Omental fat pad (tissue), 4 donors: ENCODE results near the gene CATSPER3. TPM values are rescaled to one million over a fixed set of nuclear protein-coding genes. Genes with fewer than 3 reads are reported as not detected.

Source experiments
- ATAC-seq: fragments of 150-250 bp; one replicate; pipeline ENCODE4 v1.9.1; 2016; ENCODE audit warnings: mild to moderate bottlenecking, moderate library complexity; ENCODE audit not compliant: low FRiP score
- DNase-seq: peaks from one replicate; pipeline ENCODE4 v3.0.0-alpha.2; 2019; ENCODE audit warnings: low spot score
- total RNA-seq, 4 donors: library from RNA; depleted of rRNA; stranded (reverse); fragments of >200 nt; gene quantifications; one replicate each; pipeline ENCODE4 v1.1.0, GENCODE V29; 2016
- TF ChIP-seq, protein P1 (sequence below), 3 donors: fragments of 450-650 bp; IDR thresholded peaks; one replicate each; pipeline ENCODE4 v1.5.1; 2016 to 2017; ENCODE audit warnings: antibody characterized with exemption in 3 of 3, mild to moderate bottlenecking in 3 of 3, moderate library complexity in 2 of 3

Gene CATSPER3
- total RNA-seq, 4 donors from 2014 or later = 0.46 to 0.48 TPM; not detected in 2

DNA sequence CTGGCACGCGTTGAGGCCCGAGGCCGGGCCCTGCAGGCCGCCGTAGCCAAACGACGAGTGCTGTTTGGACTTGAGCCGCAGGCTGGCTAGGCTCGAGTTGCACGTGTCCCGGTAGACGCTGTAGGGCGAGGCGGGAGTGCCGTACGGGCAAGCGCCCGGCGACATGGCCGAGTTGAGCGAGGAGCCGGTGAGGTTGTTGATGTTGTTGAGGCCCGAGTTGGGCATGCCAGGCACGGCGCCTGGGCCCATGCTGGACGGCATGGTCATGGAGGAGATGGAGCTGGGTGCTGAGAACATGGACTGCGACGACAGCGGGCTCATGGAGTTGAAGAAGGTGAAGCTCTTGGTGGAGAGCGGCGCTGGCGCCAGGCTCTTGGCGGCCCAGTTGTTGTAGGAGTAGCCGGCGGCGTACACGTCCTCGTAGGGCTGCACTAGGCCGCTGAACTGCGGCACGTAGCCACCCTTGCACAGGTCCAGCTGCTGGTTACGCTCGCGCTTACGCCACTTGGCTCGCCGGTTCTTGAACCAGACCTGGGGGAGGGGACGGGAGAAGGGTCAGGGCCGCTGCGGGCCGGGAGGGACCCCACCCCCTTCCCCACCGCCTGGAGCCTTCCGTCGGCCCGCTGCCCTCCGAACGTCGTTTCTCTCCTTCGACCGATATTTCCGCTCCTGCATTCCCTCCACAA lies 61.2 kb downstream of the CATSPER3 start:
- ATAC-seq = no peak
- DNase-seq = no peak
- TF ChIP-seq, protein P1, sequence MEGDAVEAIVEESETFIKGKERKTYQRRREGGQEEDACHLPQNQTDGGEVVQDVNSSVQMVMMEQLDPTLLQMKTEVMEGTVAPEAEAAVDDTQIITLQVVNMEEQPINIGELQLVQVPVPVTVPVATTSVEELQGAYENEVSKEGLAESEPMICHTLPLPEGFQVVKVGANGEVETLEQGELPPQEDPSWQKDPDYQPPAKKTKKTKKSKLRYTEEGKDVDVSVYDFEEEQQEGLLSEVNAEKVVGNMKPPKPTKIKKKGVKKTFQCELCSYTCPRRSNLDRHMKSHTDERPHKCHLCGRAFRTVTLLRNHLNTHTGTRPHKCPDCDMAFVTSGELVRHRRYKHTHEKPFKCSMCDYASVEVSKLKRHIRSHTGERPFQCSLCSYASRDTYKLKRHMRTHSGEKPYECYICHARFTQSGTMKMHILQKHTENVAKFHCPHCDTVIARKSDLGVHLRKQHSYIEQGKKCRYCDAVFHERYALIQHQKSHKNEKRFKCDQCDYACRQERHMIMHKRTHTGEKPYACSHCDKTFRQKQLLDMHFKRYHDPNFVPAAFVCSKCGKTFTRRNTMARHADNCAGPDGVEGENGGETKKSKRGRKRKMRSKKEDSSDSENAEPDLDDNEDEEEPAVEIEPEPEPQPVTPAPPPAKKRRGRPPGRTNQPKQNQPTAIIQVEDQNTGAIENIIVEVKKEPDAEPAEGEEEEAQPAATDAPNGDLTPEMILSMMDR (IDR thresholded peaks at IDR 0.05) = no peak

- TF ChIP-seq, protein P1 (IDR thresholded peaks at IDR 0.05) = no peak
- ATAC-seq (no peak), DNase-seq (no peak)
Observed at GRCh38 chr5:135029477-135030122, 61.9 kb downstream of the CATSPER3 start.

- no peak for ATAC-seq
- no peak for DNase-seq
- TF ChIP-seq, protein P1 (IDR thresholded peaks at IDR 0.05) = no peak
Observed at GRCh38 chr5:135030123-135030955, 62.6 kb downstream of the CATSPER3 start.

DNA sequence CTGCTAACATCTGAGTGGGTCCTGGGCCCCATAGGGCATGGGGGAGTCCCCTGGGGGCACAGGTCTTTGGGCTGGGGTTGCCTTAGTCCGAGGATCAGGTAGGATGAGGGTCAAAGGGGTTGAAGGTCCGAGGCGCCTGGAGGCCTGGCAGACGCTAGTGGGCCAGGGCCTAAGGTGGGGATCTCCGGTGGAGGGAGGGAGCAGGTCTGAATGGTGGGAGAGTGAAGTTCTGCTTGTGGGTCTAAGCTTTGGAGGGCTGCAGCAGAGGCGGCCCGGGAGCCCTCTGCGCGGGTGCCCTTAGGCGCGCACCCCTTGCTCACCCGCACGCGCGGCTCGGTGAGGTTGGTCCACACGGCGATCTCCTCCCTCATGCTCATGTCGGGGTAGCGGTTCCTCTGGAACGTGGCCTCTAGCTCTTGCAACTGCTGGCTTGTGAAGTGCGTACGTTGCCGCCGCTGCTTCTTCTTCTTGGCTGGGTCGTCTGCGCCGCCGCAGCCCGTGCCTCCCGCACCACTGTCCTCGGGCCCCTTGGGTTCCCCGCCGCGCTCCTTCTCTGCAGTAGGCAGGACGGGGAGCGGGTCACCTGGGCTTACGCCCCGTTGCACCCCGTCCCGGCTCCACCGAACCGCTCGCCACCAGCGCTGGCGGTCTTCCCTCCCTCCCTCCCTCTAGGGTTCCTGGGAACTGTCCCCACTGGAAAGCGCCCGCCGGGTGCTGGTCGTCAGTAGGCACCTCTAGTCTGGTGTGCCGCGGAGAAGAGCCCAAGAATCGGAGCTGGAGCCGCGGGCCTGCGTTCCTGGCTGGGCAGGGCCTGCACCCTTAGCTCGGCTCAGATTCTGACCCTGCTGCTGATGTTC lies 63.5 kb downstream of the CATSPER3 start:
- DNase-seq (no peak), ATAC-seq (no peak)
- TF ChIP-seq, protein P1 (IDR thresholded peaks at IDR 0.05) = no peak

GRCh38 chr5:135031813-135032694 lies 64.3 kb downstream of the CATSPER3 start:
- DNase-seq = no peak
- no peak for ATAC-seq

More at GRCh38 chr5:135031813-135032694, 64.3 kb downstream of the CATSPER3 start:
- TF ChIP-seq, protein P1 (IDR thresholded peaks at IDR 0.05) = no peak
